Neural cell (in vitro differentiated cells): ENCODE results near the gene DAPP1. TPM values are rescaled to one million over a fixed set of nuclear protein-coding genes. Genes with fewer than 3 reads are reported as not detected.

Experiments
- H2AFZ ChIP-seq: fragments of 200-600, 300-800 bp; sonication (generic), shearing (Covaris generic); 2 replicates; pipeline ENCODE4 v1.6.0; 2014; ENCODE audit warnings: low read depth, mild to moderate bottlenecking, antibody characterized with exemption, low read length, moderate library complexity
- H3F3A ChIP-seq: fragments of 200-600 bp; shearing (Covaris generic); 2 replicates; pipeline ENCODE4 v1.6.1; 2016; ENCODE audit warnings: mild to moderate bottlenecking, moderate library complexity, mixed read lengths, antibody characterized with exemption, low read length; ENCODE audit not compliant: insufficient read depth, poor library complexity, severe bottlenecking
- H3K27ac ChIP-seq: fragments of 200-600, 300-800 bp; sonication (generic), shearing (Covaris generic); 2 replicates; pipeline ENCODE4 v1.5.1; 2014; ENCODE audit warnings: mild to moderate bottlenecking, low read length, moderate library complexity
- H3K27me3 ChIP-seq: fragments of 300-800, 200-600 bp; sonication (generic), shearing (Covaris generic); 2 replicates; pipeline ENCODE4 v1.6.0; 2014; ENCODE audit warnings: mild to moderate bottlenecking, low read depth, low read length, moderate library complexity; ENCODE audit not compliant: insufficient read depth
- H3K36me3 ChIP-seq: fragments of 300-800, 200-600 bp; sonication (generic), shearing (Covaris generic); 2 replicates; pipeline ENCODE4 v1.5.1; 2014; ENCODE audit warnings: mild to moderate bottlenecking, antibody characterized with exemption, low read length, moderate library complexity; ENCODE audit not compliant: insufficient read depth
- H3K4me2 ChIP-seq: fragments of 300-800, 200-600 bp; sonication (generic), shearing (Covaris generic); 2 replicates; pipeline ENCODE4 v1.6.0; 2014; ENCODE audit warnings: mild to moderate bottlenecking, low read length
- H3K4me3 ChIP-seq: fragments of 300-800, 200-600 bp; sonication (generic), shearing (Covaris generic); 2 replicates; pipeline ENCODE4 v1.5.1; 2014; ENCODE audit warnings: mild to moderate bottlenecking, low read length, moderate library complexity
- H3K79me2 ChIP-seq: fragments of 200-600 bp; shearing (Covaris generic); replicated peaks from 2 replicates; pipeline ENCODE4 v1.6.0; 2014; ENCODE audit warnings: mild to moderate bottlenecking, low read length, moderate library complexity; ENCODE audit not compliant: insufficient read depth
- H3K9ac ChIP-seq: fragments of 300-800, 200-600 bp; sonication (generic), shearing (Covaris generic); 2 replicates; pipeline ENCODE4 v1.6.1; 2016; ENCODE audit warnings: mild to moderate bottlenecking, low read length, mixed read lengths
- H3K9me2 ChIP-seq: fragments of 200-600 bp; shearing (Covaris generic); 2 replicates; pipeline ENCODE4 v1.6.1; 2016; ENCODE audit warnings: mild to moderate bottlenecking, low read length, mixed read lengths; ENCODE audit not compliant: insufficient read depth
- H3K9me3 ChIP-seq: fragments of 200-600, 300-800 bp; sonication (generic), shearing (Covaris generic); 2 replicates; pipeline ENCODE4 v1.6.1; 2016; ENCODE audit warnings: mild to moderate bottlenecking, mixed run types, low read length, moderate library complexity, mixed read lengths
- H4K20me1 ChIP-seq: fragments of 200-600 bp; shearing (Covaris generic); 2 replicates; pipeline ENCODE4 v1.6.1; 2016; ENCODE audit warnings: mild to moderate bottlenecking, mixed run types; ENCODE audit not compliant: insufficient read depth
- EP300 ChIP-seq: fragments of 450-650 bp; conservative IDR thresholded peaks from 2 replicates; pipeline ENCODE4 v1.6.1; 2014; ENCODE audit warnings: antibody characterized with exemption, mild to moderate bottlenecking, moderate library complexity; ENCODE audit not compliant: poor library complexity, severe bottlenecking
- EZH2 ChIP-seq: fragments of 200-600, 300-800 bp; shearing (Covaris generic), sonication (generic); IDR thresholded peaks from 2 replicates; pipeline ENCODE4 v1.6.1; 2014; ENCODE audit warnings: antibody characterized with exemption, low read length, borderline replicate concordance, mild to moderate bottlenecking; ENCODE audit not compliant: insufficient read depth, poor library complexity, severe bottlenecking
- MXI1 ChIP-seq: fragments of 450-650 bp; conservative IDR thresholded peaks from 2 replicates; pipeline ENCODE4 v1.6.1; 2014; ENCODE audit warnings: antibody characterized with exemption, mild to moderate bottlenecking; ENCODE audit not compliant: poor library complexity, severe bottlenecking
- POLR2AphosphoS5 ChIP-seq: IDR thresholded peaks from 2 replicates; pipeline ENCODE4 v1.6.1; 2012
- RAD21 ChIP-seq: fragments of 450-650 bp; conservative IDR thresholded peaks from 2 replicates; pipeline ENCODE4 v1.6.1; 2014; ENCODE audit warnings: antibody characterized with exemption, mild to moderate bottlenecking, moderate library complexity
- SMC3 ChIP-seq: fragments of 450-650 bp; conservative IDR thresholded peaks from 2 replicates; pipeline ENCODE4 v1.6.1; 2014; ENCODE audit warnings: antibody characterized with exemption, mild to moderate bottlenecking, moderate library complexity; ENCODE audit not compliant: poor library complexity
- TAF1 ChIP-seq: IDR thresholded peaks from 2 replicates; pipeline ENCODE4 v1.6.1; 2012; ENCODE audit warnings: low read depth
- polyA plus RNA-seq: library from polyadenylated mRNA; depleted of rRNA; stranded (reverse); fragments of >200 nt; gene quantifications from 2 replicates; pipeline ENCODE4 v1.2.3, GENCODE V29; 2014
- TF ChIP-seq, protein P1 (sequence below): fragments of 450-650 bp; IDR thresholded peaks from 2 replicates; pipeline ENCODE4 v1.5.1; 2014; ENCODE audit warnings: antibody characterized with exemption, mild to moderate bottlenecking, moderate library complexity; ENCODE audit not compliant: poor library complexity, severe bottlenecking
- TF ChIP-seq, protein P2 (sequence below): IDR thresholded peaks from 2 replicates; pipeline ENCODE4 v1.6.1; 2012; ENCODE audit warnings: borderline replicate concordance

The DAPP1 gene
- polyA plus RNA-seq, 1 donor from 2014 or later: not detected

DNA sequence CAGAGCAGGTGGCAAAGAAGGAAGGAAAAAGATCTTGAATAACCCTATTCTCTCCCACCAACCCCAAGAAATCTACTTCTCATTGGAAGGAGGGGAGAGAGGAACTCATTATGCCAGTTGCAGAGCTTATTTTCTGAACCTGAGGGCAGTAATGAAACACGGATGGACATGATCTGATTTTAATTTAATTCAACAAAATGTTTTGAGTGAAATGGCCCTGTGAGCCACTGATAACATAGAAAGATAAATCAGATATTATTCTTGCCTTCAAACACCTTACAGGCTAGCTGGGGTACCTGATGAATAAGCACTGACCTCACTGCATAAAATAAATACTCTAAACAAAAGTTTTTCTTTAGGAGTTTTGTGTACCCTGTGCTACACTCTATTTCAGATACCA lies 30.3 kb downstream of the DAPP1 start:
- H4K20me1 ChIP-seq: no peaks in the 10 kb centered on the region
- H3K36me3 ChIP-seq: no peaks in the 10 kb centered on the region
- H3K4me3 ChIP-seq: no peak overlapping the region
- no peaks in the 10 kb centered on the region for H3K9me3 ChIP-seq
- no peaks in the 10 kb centered on the region for H3F3A ChIP-seq
- no peak overlapping the region for H2AFZ ChIP-seq
- H3K27me3 ChIP-seq: no peaks in the 10 kb centered on the region
- H3K9me2 ChIP-seq: no peaks in the 10 kb centered on the region
- TF ChIP-seq TAF1 (no peak), EZH2 (no peak), POLR2AphosphoS5 (no peak), MXI1 (no peak)
- TF ChIP-seq, protein P1, sequence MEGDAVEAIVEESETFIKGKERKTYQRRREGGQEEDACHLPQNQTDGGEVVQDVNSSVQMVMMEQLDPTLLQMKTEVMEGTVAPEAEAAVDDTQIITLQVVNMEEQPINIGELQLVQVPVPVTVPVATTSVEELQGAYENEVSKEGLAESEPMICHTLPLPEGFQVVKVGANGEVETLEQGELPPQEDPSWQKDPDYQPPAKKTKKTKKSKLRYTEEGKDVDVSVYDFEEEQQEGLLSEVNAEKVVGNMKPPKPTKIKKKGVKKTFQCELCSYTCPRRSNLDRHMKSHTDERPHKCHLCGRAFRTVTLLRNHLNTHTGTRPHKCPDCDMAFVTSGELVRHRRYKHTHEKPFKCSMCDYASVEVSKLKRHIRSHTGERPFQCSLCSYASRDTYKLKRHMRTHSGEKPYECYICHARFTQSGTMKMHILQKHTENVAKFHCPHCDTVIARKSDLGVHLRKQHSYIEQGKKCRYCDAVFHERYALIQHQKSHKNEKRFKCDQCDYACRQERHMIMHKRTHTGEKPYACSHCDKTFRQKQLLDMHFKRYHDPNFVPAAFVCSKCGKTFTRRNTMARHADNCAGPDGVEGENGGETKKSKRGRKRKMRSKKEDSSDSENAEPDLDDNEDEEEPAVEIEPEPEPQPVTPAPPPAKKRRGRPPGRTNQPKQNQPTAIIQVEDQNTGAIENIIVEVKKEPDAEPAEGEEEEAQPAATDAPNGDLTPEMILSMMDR: no peak
- no peak overlapping the region for H3K9ac ChIP-seq
- H3K4me2 ChIP-seq: no peak overlapping the region
- H3K79me2 ChIP-seq: no peaks in the 10 kb centered on the region
- no peak overlapping the region for H3K27ac ChIP-seq

DNA sequence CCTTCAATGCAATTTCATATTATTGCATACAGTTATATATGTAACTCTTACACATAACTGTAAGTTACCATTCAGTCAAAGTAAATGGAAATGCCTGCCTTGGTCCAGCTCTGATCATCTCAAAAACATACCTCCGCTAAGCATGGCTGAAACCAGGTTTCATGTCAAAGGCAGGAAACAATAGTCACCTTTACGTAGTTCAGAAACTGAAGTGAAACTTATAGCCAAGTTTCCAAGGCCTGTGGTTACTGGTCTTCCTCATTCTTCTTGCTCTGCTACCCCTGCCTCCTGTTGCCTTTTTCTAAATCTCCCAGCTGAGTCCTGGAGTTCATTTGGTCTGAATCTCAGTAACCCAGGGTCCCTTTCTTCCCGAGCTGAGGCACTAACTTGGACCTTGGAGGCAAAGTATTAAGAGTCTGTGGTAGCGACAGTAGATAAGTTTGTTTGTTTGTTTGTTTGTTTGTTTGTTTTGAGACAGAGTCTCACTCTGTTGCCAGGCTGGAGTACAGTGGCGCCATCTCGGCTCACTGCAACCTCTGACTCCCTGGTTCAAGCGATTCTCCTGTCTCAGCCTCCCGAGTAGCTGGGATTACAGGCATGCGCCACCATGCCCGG lies 30.8 kb downstream of the DAPP1 start:
- no peak overlapping the region for H2AFZ ChIP-seq
- no peak overlapping the region for H3K9ac ChIP-seq
- H3K79me2 ChIP-seq: no peaks in the 10 kb centered on the region
- H4K20me1 ChIP-seq: no peaks in the 10 kb centered on the region
- H3K9me3 ChIP-seq: no peaks in the 10 kb centered on the region
- H3F3A ChIP-seq: no peaks in the 10 kb centered on the region
- no peaks in the 10 kb centered on the region for H3K36me3 ChIP-seq
- no peak overlapping the region for H3K4me2 ChIP-seq
- no peaks in the 10 kb centered on the region for H3K27me3 ChIP-seq
- no peak overlapping the region for H3K27ac ChIP-seq
- H3K9me2 ChIP-seq: no peaks in the 10 kb centered on the region
- TF ChIP-seq, protein P2, sequence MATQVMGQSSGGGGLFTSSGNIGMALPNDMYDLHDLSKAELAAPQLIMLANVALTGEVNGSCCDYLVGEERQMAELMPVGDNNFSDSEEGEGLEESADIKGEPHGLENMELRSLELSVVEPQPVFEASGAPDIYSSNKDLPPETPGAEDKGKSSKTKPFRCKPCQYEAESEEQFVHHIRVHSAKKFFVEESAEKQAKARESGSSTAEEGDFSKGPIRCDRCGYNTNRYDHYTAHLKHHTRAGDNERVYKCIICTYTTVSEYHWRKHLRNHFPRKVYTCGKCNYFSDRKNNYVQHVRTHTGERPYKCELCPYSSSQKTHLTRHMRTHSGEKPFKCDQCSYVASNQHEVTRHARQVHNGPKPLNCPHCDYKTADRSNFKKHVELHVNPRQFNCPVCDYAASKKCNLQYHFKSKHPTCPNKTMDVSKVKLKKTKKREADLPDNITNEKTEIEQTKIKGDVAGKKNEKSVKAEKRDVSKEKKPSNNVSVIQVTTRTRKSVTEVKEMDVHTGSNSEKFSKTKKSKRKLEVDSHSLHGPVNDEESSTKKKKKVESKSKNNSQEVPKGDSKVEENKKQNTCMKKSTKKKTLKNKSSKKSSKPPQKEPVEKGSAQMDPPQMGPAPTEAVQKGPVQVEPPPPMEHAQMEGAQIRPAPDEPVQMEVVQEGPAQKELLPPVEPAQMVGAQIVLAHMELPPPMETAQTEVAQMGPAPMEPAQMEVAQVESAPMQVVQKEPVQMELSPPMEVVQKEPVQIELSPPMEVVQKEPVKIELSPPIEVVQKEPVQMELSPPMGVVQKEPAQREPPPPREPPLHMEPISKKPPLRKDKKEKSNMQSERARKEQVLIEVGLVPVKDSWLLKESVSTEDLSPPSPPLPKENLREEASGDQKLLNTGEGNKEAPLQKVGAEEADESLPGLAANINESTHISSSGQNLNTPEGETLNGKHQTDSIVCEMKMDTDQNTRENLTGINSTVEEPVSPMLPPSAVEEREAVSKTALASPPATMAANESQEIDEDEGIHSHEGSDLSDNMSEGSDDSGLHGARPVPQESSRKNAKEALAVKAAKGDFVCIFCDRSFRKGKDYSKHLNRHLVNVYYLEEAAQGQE: no peak
- TF ChIP-seq POLR2AphosphoS5: no peak
- no peak for TF ChIP-seq EP300
- TF ChIP-seq SMC3: no peak
- no peak for TF ChIP-seq RAD21
- TF ChIP-seq, protein P1: no peak
- no peak for TF ChIP-seq EZH2
- no peak for TF ChIP-seq MXI1
- TF ChIP-seq TAF1: no peak
- H3K4me3 ChIP-seq: no peak overlapping the region
